Stimulated activated naive B cell treated with anti-CD40 and anti-IgM and Interleukin-4, amounts not matched to agents 10 μg/mL and 1 μg/mL and 100 μg/mL, for 72 hours (primary cell): ENCODE data around the gene PTPRS.
"Not testable (repeated sequence)": the region's sequence is repeated elsewhere in the genome, so short reads cannot be mapped to it uniquely, and the experiment has no call there.

Experiments used
- ATAC-seq, 2 donors: fragments of 150-1000 bp; cut with Tn5 transposase; replicated peaks; 2 replicates each; pipeline ENCODE4 v1.10.0; 2021; ENCODE audit warnings: moderate library complexity in 1 of 2
- DNase-seq: peaks from one replicate; pipeline ENCODE4 v3.0.0; 2021
- H3K27ac Mint-ChIP-seq: one replicate; pipeline ENCODE4 v1.8.0; 2022; ENCODE audit warnings: mild to moderate bottlenecking, mixed read lengths
- H3K27me3 Mint-ChIP-seq, 2 donors: one replicate each; pipeline ENCODE4 v1.8.0; 2022; ENCODE audit warnings: mixed read lengths in 2 of 2
- H3K36me3 Mint-ChIP-seq, 2 donors: one replicate each; pipeline ENCODE4 v1.8.0; 2022; ENCODE audit warnings: mixed read lengths in 2 of 2, mild to moderate bottlenecking in 1 of 2
- H3K4me1 Mint-ChIP-seq, 2 donors: one replicate each; pipeline ENCODE4 v1.8.0; 2022; ENCODE audit warnings: mixed read lengths in 2 of 2, mild to moderate bottlenecking in 1 of 2
- H3K4me3 Mint-ChIP-seq, 2 donors: one replicate each; pipeline ENCODE4 v1.8.0; 2022; ENCODE audit warnings: mild to moderate bottlenecking in 2 of 2, mixed read lengths in 2 of 2, moderate library complexity in 1 of 2
- H3K9me3 Mint-ChIP-seq, 2 donors: one replicate each; pipeline ENCODE4 v1.8.0; 2022; ENCODE audit warnings: mixed read lengths in 2 of 2, mild to moderate bottlenecking in 1 of 2

PTPRS gene

DNA sequence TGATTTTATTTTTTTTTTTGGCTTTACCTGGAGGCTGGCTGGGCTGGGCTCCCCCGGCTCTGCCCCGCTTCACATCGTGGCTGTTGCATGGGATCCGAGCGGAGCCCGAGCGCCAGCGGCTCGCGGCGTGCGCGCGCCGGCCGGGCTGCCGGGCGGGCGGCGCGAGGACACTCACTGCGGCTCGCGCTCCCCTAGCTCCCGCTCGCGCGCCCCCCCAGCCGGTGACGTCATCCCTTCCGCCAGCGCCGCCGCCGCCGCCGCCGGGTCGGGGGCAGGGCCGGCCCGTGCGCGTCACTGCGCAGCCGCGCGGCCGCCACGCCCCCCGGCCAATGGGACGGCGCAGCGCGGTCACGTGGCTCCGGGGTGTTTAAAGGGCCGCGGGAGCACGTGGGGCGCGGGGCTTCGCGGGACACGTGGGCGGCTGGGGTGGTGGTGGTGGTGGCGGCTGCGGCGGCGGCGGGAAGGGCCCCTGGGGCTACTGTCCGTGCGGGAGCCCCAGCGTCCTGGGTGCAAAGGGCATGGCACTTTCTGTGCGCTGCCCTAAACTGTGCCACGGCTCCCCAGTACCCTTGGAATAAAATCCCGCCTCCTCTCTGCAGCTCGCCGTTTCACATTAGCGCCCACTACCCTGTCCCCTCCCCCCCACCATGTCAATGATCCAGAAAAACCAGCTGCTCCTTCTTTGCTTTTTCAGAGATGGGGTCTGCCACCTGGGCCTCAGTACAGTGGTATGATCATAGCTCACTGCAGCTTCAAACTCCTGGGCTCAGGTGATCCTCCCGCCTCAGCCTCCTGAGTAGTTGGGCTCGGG, at the start of gene PTPRS:
Gene PTPRS, minus strand, starts transcription at position 176 of the 811 bp plus-strand sequence. CDS start 54,672 bp downstream, outside the sequence.
- Mint-ChIP-seq H3K4me1 (peaks cover 25 to 29% of the 10 kb centered on the region in 2 donors), H3K27me3 (peaks cover 66 to 68% of the 10 kb centered on the region in 2 donors), H3K27ac (peak within 1 kb of the TSS; percentile 79), H3K4me3 (peak within 1 kb of the TSS; percentile 79 to 80), H3K36me3 (peaks cover 2 to 7% of the 10 kb centered on the region in 2 donors), H3K9me3 (no peaks in the 10 kb centered on the region)
- peak; percentile 64 to 67 for ATAC-seq
- DNase-seq, result peak; percentile 55

DNA sequence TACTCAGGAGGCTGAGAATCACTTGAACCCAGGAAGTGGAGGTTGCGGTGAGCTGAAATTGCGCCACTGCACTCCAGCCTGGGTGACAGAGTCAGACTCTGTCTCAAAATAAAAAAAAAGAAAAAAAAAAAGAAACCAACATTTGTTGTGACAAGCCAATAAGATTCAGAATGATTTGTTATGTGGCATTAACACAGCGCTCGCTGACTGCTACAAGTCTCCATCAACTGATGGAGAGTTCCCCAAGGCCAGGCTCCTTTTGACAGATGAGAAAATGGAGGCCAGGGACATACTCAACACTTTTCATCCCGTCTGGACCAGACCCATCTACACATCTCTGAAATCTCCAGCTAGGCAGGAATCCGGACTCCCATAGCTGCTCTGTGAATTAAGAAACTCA, 48.7 kb upstream of the PTPRS start:
- H3K4me3 Mint-ChIP-seq, result no peak overlapping the region
- peaks cover 0 to 15% of the 10 kb centered on the region in 2 donors for H3K36me3 Mint-ChIP-seq
- peaks cover 60 to 61% of the 10 kb centered on the region in 2 donors for H3K27me3 Mint-ChIP-seq
- DNase-seq, result no peak
- ATAC-seq, result no peak
- H3K27ac Mint-ChIP-seq, result no peak overlapping the region
- no peaks in the 10 kb centered on the region for H3K4me1 Mint-ChIP-seq
- H3K9me3 Mint-ChIP-seq, result peaks cover 10 to 13% of the 10 kb centered on the region in 2 donors

DNA sequence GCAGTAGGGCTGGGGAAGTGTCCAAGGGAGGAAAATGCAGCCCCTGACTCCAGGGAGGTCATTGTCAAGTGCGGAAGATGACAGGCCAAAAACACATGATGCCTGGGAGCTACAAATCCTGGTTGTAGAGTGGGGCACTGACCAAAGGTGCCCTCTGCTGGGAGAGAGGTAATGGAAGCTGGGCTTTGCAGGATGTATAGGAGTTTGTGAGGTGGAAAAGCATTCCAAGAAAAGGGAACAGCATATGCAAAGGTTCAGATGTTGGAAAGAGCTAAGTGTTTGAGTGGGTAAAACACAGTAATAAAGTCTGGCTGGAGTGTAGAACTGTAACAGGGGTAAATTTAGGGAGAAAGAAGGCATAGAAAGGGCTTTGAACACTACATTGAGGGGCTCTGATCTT, 46.9 kb upstream of the PTPRS start:
- Mint-ChIP-seq H3K9me3 (peaks cover 15 to 23% of the 10 kb centered on the region in 2 donors), H3K27ac (no peak overlapping the region), H3K36me3 (peaks cover 4 to 18% of the 10 kb centered on the region in 2 donors), H3K27me3 (peaks cover 42 to 51% of the 10 kb centered on the region in 2 donors), H3K4me3 (no peak overlapping the region), H3K4me1 (no peaks in the 10 kb centered on the region)
- ATAC-seq (no peak), DNase-seq (no peak)

DNA sequence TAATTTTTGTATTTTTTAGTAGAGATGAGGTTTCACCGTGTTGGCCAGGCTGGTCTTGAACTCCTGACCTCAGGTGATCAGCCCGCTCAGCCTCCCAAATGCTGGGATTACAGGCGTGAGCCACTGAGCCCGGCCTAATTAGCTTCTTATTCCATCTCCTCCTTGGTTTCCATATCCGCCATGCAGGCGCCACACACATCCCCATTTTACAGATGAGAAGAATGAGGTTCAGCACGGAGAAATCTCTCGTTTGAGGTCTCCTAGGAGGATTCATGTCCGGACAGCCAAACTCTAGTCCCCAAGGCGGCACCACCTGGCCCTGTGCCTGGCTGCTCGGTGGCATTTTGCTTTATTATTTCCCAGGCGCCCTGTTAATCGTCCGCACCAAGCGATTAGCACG, 46.2 kb upstream of the PTPRS start:
- no peaks in the 10 kb centered on the region for H3K4me1 Mint-ChIP-seq
- ATAC-seq (no peak), DNase-seq (no peak)
- peaks cover 18 to 26% of the 10 kb centered on the region in 2 donors for H3K9me3 Mint-ChIP-seq
- H3K4me3 Mint-ChIP-seq, result no peak overlapping the region
- H3K36me3 Mint-ChIP-seq, result peaks cover 5 to 21% of the 10 kb centered on the region in 2 donors
- peaks cover 42 to 46% of the 10 kb centered on the region in 2 donors for H3K27me3 Mint-ChIP-seq
- no peak overlapping the region for H3K27ac Mint-ChIP-seq

DNA sequence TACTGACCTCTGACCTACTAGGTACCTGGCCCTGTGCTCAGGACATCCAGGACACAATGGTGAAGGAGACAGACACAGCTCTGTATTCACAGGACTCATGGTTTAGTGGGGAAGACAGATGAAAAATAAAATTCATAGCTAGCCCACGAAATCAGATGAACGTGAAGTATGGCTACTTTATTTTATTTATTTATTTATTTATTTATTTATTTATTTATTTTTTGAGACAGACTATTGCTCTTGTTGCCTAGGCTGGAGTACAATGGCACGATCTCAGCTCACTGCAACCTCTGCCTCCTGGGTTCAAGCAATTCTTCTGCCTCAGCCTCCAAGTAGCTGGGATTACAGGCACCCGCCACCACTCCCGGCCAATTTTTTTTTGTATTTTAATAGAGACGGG, 40.6 kb upstream of the PTPRS start:
- not testable (repeated sequence) for H3K27ac Mint-ChIP-seq, H3K4me3 Mint-ChIP-seq, DNase-seq, H3K4me1 Mint-ChIP-seq, ATAC-seq
- H3K36me3 Mint-ChIP-seq, result peaks cover 8 to 15% of the 10 kb centered on the region in 2 donors
- H3K27me3 Mint-ChIP-seq, result peaks cover 27% of the 10 kb centered on the region in 2 donors
- H3K9me3 Mint-ChIP-seq, result peaks cover 17 to 18% of the 10 kb centered on the region in 2 donors

DNA sequence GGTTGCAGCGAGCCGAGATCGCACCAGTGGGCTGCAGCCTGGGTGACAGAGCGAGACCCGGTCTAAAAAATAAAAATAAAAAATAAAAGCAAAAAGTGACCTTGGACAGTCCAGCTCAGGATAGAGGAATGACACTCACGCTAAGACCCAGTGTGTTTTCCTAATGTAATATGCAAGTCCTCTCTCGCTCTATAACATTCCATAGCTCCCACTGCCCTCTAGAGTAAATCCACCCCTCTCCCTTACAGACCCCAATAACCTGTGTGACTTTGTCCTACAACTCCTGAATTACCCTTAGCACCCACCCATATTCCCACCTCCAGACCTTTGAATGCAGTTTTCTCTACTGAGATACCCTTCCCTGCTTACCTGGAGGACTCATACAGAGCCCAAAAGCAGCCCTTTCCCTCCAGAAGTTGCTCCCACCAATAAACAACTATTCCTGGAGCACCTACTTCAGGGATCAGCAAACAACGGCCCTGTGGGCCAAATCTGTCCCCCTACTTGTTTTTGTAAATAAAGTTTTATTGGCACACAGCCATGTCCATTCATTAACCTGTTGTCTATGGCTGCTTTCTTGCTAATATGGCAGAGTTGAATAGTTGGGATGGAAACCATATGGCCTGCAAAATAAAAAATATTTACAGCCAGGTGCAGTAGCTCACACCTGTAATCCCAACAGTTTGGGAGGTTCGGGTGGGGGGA, 39.8 kb upstream of the PTPRS start:
- Mint-ChIP-seq H3K36me3 (peaks cover 8 to 13% of the 10 kb centered on the region in 2 donors), H3K4me3 (no peak overlapping the region), H3K9me3 (peaks cover 17 to 20% of the 10 kb centered on the region in 2 donors), H3K27ac (no peak overlapping the region), H3K4me1 (no peaks in the 10 kb centered on the region), H3K27me3 (peaks cover 23 to 27% of the 10 kb centered on the region in 2 donors)
- no peak for DNase-seq
- ATAC-seq, result no peak

DNA sequence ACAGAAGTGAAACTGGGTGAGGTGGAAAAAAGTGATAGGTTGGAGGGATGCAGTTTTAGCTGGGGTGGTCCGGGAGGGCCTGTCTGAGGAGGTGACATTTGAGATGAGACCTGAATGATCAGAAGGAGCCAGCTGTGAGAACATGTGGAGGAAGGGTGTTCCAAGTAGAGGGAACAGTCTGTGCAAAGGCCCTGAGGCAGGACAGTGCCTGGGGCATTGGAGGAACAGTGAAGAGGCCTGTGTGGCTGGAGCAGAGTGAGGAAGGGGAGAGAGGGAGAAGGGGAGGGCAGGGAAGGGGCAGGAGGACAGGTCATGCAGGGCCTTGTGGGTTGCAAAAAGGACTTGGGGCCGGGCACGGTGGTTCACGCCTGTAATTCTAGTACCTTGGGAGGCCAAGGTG, 36.3 kb upstream of the PTPRS start:
- H3K9me3 Mint-ChIP-seq, result peaks cover 5 to 13% of the 10 kb centered on the region in 2 donors
- H3K27ac Mint-ChIP-seq, result no peak overlapping the region
- ATAC-seq, result no peak
- H3K4me1 Mint-ChIP-seq, result no peaks in the 10 kb centered on the region
- no peak overlapping the region for H3K4me3 Mint-ChIP-seq
- no peak for DNase-seq
- H3K36me3 Mint-ChIP-seq, result peaks cover 3 to 4% of the 10 kb centered on the region in 2 donors
- peaks cover 23 to 25% of the 10 kb centered on the region in 2 donors for H3K27me3 Mint-ChIP-seq

DNA sequence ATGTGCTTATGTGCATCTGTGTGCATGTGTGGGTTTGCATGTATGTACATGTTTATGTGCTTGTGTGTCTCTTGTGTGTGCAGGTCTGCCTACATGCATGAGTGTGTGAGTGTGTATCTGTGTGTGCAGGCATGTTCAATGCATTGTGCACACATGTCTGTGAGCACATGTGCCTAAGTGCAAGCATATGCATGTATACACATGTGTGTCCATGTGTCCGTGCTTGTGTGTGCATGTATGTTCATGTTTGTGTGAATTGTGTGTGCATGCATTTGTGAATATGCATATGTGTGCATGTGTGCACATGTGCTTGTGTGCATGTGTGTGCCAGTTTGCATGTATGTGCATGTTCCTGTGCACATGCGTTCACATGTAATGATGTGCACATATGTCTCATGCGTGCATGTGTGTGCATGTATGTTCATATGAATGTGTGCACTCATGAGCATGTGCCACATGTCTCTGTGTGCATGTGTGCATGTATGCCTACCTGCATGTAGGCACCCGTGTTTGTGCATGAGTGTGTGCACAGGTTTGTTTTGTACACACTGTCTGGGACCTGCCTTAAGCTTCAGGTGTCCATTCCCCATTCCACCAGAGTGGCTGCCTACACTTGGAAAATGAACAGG, 32.1 kb upstream of the PTPRS start:
- DNase-seq (no peak), ATAC-seq (no peak)
- H3K9me3 Mint-ChIP-seq, result peaks cover 0 to 4% of the 10 kb centered on the region in 2 donors
- H3K4me3 Mint-ChIP-seq, result no peak overlapping the region
- no peaks in the 10 kb centered on the region for H3K4me1 Mint-ChIP-seq
- H3K36me3 Mint-ChIP-seq, result no peaks in the 10 kb centered on the region
- no peak overlapping the region for H3K27ac Mint-ChIP-seq
- H3K27me3 Mint-ChIP-seq, result peaks cover 22% of the 10 kb centered on the region in 2 donors

DNA sequence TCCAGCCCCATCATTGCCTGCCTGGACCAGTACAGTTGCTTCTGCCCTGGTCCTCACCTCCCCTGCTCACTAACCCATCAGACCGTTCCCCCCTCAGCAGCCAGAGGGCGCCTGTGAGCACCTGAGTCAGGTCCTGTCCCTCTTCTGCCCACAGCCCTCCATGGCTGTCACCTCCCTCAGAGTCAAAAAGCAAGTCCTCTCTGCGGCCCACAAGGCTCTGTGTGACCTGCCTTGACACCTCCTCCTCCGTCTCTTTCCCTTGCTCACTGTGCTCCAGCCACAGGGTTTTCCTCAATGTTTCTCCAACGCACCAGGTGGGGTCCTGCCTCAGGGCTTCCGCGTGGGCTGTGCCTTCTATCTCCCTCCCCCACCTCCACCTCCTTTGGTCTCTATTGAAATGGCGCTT, 29.4 kb upstream of the PTPRS start:
- ATAC-seq (peak; percentile 59 to 79), DNase-seq (peak; percentile 30)
- H3K4me1 Mint-ChIP-seq, result no peaks in the 10 kb centered on the region
- H3K27ac Mint-ChIP-seq, result no peak overlapping the region
- peaks cover 0 to 2% of the 10 kb centered on the region in 2 donors for H3K9me3 Mint-ChIP-seq
- H3K27me3 Mint-ChIP-seq, result peaks cover 6 to 8% of the 10 kb centered on the region in 2 donors
- no peaks in the 10 kb centered on the region for H3K36me3 Mint-ChIP-seq
- H3K4me3 Mint-ChIP-seq, result no peak overlapping the region

DNA sequence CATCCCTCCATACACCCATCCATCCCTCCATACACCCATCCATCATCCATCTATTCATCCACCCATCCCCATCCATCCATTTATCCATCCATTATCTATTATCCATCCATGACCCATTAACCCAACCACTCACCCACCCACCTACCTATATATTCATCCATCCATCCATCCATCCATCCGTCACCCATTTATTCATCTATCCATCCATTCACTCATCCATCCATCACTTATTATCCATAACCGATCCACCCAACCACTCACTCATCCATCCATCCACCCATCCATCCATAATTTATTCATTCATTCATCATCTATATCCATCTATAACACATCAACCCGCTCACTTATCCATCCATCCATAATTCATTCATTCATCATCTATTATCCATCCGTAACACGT, 28.7 kb upstream of the PTPRS start:
- H3K4me3 Mint-ChIP-seq, result no peak overlapping the region
- no peak for ATAC-seq
- H3K4me1 Mint-ChIP-seq, result no peaks in the 10 kb centered on the region
- H3K27me3 Mint-ChIP-seq, result peaks cover 3 to 5% of the 10 kb centered on the region in 2 donors
- peaks cover 0 to 2% of the 10 kb centered on the region in 2 donors for H3K9me3 Mint-ChIP-seq
- H3K36me3 Mint-ChIP-seq, result no peaks in the 10 kb centered on the region
- no peak overlapping the region for H3K27ac Mint-ChIP-seq
- DNase-seq, result no peak

DNA sequence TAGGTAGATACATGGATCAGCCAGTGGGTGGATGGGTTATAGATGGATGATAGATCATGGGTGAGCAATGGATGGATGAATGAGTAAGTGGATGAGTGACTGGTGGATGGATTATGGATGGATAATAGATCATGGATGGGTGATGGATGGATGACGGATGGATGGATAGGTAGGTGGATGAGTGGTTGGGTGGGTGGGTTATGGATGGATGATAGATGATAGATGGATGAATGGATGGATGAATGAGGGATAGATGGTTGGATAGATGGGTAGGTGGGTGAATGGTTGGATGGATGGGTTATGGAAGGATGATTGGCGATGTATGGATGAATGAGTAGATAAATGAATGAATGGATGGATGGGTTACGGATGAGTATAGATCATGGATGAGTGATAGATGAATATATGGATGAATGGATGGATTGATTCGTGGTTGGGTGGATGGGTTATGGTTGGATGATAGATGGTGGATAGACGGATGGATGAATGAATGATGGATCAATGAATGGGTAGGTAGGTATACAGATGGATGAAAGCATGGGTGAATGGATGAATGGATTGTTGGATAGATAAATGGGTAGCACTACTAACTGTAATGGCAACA, 27.0 kb upstream of the PTPRS start:
- H3K27ac Mint-ChIP-seq, result no peak overlapping the region
- no peak for DNase-seq
- no peaks in the 10 kb centered on the region for H3K36me3 Mint-ChIP-seq
- no peaks in the 10 kb centered on the region for H3K9me3 Mint-ChIP-seq
- H3K4me3 Mint-ChIP-seq, result no peak overlapping the region
- ATAC-seq, result no peak
- no peaks in the 10 kb centered on the region for H3K4me1 Mint-ChIP-seq
- H3K27me3 Mint-ChIP-seq, result no peaks in the 10 kb centered on the region

DNA sequence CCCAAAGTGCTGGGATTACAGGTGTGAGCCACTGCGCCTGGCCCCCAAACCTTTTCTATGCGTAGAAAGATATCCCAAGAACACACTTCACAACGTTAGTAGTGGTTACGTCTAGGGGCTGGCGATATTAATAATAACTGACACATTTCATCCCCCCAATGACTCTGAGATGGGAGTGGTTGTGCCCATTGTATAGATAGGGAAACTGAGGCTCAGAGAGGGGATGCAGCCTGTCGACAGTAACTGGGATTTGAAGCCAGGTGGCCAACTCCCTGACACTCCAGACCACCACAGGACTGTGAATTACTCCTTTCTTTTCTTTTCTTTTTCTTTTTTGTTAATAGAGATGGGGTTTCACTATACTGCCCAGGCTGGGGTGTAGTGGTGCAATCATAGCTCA, 25.3 kb upstream of the PTPRS start:
- Mint-ChIP-seq H3K27me3 (peaks cover 0 to 6% of the 10 kb centered on the region in 2 donors), H3K27ac (no peak overlapping the region), H3K9me3 (no peaks in the 10 kb centered on the region), H3K4me3 (no peak overlapping the region), H3K36me3 (no peaks in the 10 kb centered on the region), H3K4me1 (no peaks in the 10 kb centered on the region)
- DNase-seq (no peak), ATAC-seq (no peak)

DNA sequence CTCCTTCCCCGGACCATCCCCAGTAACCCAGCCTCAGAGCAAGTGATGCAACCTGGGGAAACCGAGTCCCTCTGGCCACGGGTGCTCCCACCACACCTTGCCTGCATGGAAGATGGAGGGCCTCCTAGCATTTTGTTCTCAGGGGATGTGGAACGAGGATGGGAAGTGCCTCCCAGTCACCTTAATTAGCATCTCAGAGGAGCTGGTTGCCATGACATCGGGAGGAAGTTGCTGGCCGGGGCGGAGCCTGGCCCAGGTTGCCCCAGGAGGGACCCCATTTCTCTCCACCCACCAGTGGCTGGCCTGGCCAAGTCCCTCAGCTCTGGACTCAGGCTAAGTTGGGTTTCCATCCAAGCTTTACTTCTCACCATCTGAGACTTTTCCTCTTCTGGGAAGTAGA, 24.1 kb upstream of the PTPRS start:
- H3K4me1 Mint-ChIP-seq, result peaks cover 0 to 1% of the 10 kb centered on the region in 2 donors
- H3K27me3 Mint-ChIP-seq, result peaks cover 7 to 18% of the 10 kb centered on the region in 2 donors
- no peak overlapping the region for H3K27ac Mint-ChIP-seq
- ATAC-seq (no peak), DNase-seq (no peak)
- H3K9me3 Mint-ChIP-seq, result no peaks in the 10 kb centered on the region
- H3K36me3 Mint-ChIP-seq, result peaks cover 0 to 3% of the 10 kb centered on the region in 2 donors
- H3K4me3 Mint-ChIP-seq, result no peak overlapping the region

DNA sequence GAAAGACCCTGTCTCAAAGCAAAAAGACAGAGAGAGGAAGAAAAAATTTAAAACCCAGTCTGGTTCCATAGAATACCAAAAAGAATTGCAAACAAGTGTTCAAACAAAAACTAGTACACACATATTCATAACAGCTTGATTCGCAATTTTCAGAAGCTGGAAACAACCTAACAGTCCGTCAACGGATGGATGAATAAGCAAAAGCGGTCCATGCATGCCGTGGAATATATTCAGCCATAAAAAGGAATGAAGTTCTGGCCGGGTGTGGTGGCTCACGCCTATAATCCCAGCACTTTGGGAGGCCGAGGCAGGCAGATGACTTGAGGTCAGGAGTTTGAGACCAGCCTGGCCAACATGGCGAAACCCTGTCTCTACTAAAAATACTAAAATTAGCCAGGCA, 21.2 kb upstream of the PTPRS start:
- H3K4me1 Mint-ChIP-seq, H3K9me3 Mint-ChIP-seq, H3K27ac Mint-ChIP-seq, H3K4me3 Mint-ChIP-seq, H3K36me3 Mint-ChIP-seq, ATAC-seq, DNase-seq: not testable (repeated sequence)
- H3K27me3 Mint-ChIP-seq, result peaks cover 19 to 43% of the 10 kb centered on the region in 2 donors
